Gastrocnemius medialis (tissue), 4 donors: ENCODE measurements around the gene CILP2.

Source experiments
- POLR2A ChIP-seq, 2 donors: fragments of 450-650 bp; IDR thresholded peaks; one replicate each; pipeline ENCODE4 v1.6.1; 2017; ENCODE audit warnings: antibody characterized with exemption in 2 of 2, mild to moderate bottlenecking in 2 of 2, moderate library complexity in 2 of 2
- TF ChIP-seq, protein P1 (sequence below), 5 experiments: fragments of 450-650 bp in 3 of 5; fragments of 200-600 bp in 2 of 5; sonication (generic) in 2 of 5; IDR thresholded peaks in 4 of 5; conservative IDR thresholded peaks in 1 of 5; 1 replicate in 4 of 5; 2 replicates in 1 of 5; pipeline ENCODE4 v1.5.1; 2016 to 2019; ENCODE audit warnings: antibody characterized with exemption in 5 of 5, mild to moderate bottlenecking in 3 of 5, moderate library complexity in 3 of 5

- TF ChIP-seq, protein P1, sequence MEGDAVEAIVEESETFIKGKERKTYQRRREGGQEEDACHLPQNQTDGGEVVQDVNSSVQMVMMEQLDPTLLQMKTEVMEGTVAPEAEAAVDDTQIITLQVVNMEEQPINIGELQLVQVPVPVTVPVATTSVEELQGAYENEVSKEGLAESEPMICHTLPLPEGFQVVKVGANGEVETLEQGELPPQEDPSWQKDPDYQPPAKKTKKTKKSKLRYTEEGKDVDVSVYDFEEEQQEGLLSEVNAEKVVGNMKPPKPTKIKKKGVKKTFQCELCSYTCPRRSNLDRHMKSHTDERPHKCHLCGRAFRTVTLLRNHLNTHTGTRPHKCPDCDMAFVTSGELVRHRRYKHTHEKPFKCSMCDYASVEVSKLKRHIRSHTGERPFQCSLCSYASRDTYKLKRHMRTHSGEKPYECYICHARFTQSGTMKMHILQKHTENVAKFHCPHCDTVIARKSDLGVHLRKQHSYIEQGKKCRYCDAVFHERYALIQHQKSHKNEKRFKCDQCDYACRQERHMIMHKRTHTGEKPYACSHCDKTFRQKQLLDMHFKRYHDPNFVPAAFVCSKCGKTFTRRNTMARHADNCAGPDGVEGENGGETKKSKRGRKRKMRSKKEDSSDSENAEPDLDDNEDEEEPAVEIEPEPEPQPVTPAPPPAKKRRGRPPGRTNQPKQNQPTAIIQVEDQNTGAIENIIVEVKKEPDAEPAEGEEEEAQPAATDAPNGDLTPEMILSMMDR (IDR thresholded peaks at IDR 0.05 in 4 of 5, conservative IDR thresholded peaks at IDR 0.05 in 1 of 5), result peak in 1 of 5 experiments; percentile 37
- TF ChIP-seq POLR2A (IDR thresholded peaks at IDR 0.05), result no peak
Observed at GRCh38 chr19:19552798-19553197, 14.7 kb downstream of the CILP2 start.
